ENCODE data around the gene NKRF.

GRCh38 chrX:119640731-119641170 is 34.5 kb upstream of the NKRF start:
- TF ChIP-seq CTCF (IDR thresholded peaks at IDR 0.05) (no peak), MXI1 (IDR thresholded peaks at IDR 0.05; ENCODE audit: low read depth, low read length) (no peak), RAD21 (IDR thresholded peaks at IDR 0.05; ENCODE audit: low read length) (no peak), EZH2phosphoT487 (IDR thresholded peaks at IDR 0.05; ENCODE audit: borderline replicate concordance, low read depth) (no peak), RFX5 (IDR thresholded peaks at IDR 0.05; ENCODE audit: low read length) (no peak), POLR2AphosphoS5 (IDR thresholded peaks at IDR 0.05; ENCODE audit: low read depth, low read length) (no peak), FOXJ3 (CRISPR knock-in tag; IDR thresholded peaks at IDR 0.05) (no peak), TCF12 (IDR thresholded peaks at IDR 0.05) (no peak), ZBTB33 (IDR thresholded peaks at IDR 0.05; ENCODE audit: borderline replicate concordance, low read depth) (no peak), NRF1 (IDR thresholded peaks at IDR 0.05; ENCODE audit: low read depth, low read length) (no peak)
- TF ChIP-seq, protein P1, sequence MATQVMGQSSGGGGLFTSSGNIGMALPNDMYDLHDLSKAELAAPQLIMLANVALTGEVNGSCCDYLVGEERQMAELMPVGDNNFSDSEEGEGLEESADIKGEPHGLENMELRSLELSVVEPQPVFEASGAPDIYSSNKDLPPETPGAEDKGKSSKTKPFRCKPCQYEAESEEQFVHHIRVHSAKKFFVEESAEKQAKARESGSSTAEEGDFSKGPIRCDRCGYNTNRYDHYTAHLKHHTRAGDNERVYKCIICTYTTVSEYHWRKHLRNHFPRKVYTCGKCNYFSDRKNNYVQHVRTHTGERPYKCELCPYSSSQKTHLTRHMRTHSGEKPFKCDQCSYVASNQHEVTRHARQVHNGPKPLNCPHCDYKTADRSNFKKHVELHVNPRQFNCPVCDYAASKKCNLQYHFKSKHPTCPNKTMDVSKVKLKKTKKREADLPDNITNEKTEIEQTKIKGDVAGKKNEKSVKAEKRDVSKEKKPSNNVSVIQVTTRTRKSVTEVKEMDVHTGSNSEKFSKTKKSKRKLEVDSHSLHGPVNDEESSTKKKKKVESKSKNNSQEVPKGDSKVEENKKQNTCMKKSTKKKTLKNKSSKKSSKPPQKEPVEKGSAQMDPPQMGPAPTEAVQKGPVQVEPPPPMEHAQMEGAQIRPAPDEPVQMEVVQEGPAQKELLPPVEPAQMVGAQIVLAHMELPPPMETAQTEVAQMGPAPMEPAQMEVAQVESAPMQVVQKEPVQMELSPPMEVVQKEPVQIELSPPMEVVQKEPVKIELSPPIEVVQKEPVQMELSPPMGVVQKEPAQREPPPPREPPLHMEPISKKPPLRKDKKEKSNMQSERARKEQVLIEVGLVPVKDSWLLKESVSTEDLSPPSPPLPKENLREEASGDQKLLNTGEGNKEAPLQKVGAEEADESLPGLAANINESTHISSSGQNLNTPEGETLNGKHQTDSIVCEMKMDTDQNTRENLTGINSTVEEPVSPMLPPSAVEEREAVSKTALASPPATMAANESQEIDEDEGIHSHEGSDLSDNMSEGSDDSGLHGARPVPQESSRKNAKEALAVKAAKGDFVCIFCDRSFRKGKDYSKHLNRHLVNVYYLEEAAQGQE (IDR thresholded peaks at IDR 0.05; ENCODE audit: low read depth, low read length): no peak

Data from SK-N-SH (cell line).